WTC11 (cell line): ENCODE measurements around the gene OR2AG1. TPM values are rescaled to one million over a fixed set of nuclear protein-coding genes. Genes with fewer than 3 reads are reported as not detected.

Experiments
- ATAC-seq: fragments of 200-7000 bp; cut with Tn5 transposase; 2 replicates; pipeline ENCODE4 v1.10.0; 2021; ENCODE audit warnings: mild to moderate bottlenecking, moderate library complexity
- CTCF ChIA-PET: fragments of 300-600 bp; sonication (Branson Sonifier 250); formaldehyde crosslinking; loops from one replicate; lab custom pipeline; 2021; ENCODE audit warnings: antibody characterized with exemption; lab: Charles Lee
- POLR2A ChIA-PET: fragments of 350-600 bp; sonication (Branson Sonifier 250); formaldehyde crosslinking; loops from one replicate; lab custom pipeline; 2021; ENCODE audit warnings: antibody characterized with exemption; lab: Charles Lee
- DNase-seq: peaks from one replicate; pipeline ENCODE4 v3.0.0; 2021; ENCODE audit warnings: low spot score
- H3K27ac Mint-ChIP-seq: 2 replicates; pipeline ENCODE4 v1.8.0; 2021; ENCODE audit warnings: mixed read lengths
- H3K27me3 Mint-ChIP-seq: 2 replicates; pipeline ENCODE4 v1.8.0; 2021; ENCODE audit warnings: low read depth, mild to moderate bottlenecking, moderate library complexity, mixed read lengths
- H3K36me3 Mint-ChIP-seq: 2 replicates; pipeline ENCODE4 v1.8.0; 2021; ENCODE audit warnings: mixed read lengths
- H3K4me1 Mint-ChIP-seq: 2 replicates; pipeline ENCODE4 v1.8.0; 2022; ENCODE audit warnings: mixed read lengths
- H3K4me3 Mint-ChIP-seq: 2 replicates; pipeline ENCODE4 v1.8.0; 2021; ENCODE audit warnings: mild to moderate bottlenecking, moderate library complexity, mixed read lengths
- H3K9me3 Mint-ChIP-seq: 2 replicates; pipeline ENCODE4 v1.8.0; 2021; ENCODE audit warnings: mixed read lengths
- CBFB ChIP-seq: sonication (generic); formaldehyde crosslinking; IDR thresholded peaks from 2 replicates; pipeline ENCODE4 v1.8.1; 2022; ENCODE audit warnings: mild to moderate bottlenecking, low read depth, missing genetic modification reagents
- EMX1 ChIP-seq: fragments of 250-450 bp; sonication (Bioruptor Pico); IDR thresholded peaks from 2 replicates; pipeline ENCODE4 v1.8.0; 2021; ENCODE audit warnings: mild to moderate bottlenecking
- ERG ChIP-seq: fragments of 250-450 bp; sonication (Bioruptor Pico); IDR thresholded peaks from 2 replicates; pipeline ENCODE4 v1.8.0; 2021; ENCODE audit warnings: mild to moderate bottlenecking
- FOXP4 ChIP-seq: sonication (generic); formaldehyde crosslinking; IDR thresholded peaks from 2 replicates; pipeline ENCODE4 v1.8.0; 2022; ENCODE audit warnings: mild to moderate bottlenecking, missing genetic modification reagents
- IRF1 ChIP-seq: sonication (generic); formaldehyde crosslinking; IDR thresholded peaks from 2 replicates; pipeline ENCODE4 v1.8.0; 2023; ENCODE audit warnings: missing genetic modification reagents
- IRF2 ChIP-seq: sonication (generic); formaldehyde crosslinking; IDR thresholded peaks from 2 replicates; pipeline ENCODE4 v1.8.0; 2022; ENCODE audit warnings: low read depth, missing genetic modification reagents, borderline replicate concordance
- JAZF1 ChIP-seq: fragments of 250-450 bp; sonication (Bioruptor Pico); IDR thresholded peaks from 2 replicates; pipeline ENCODE4 v1.9.0; 2021; ENCODE audit warnings: moderate library complexity, mild to moderate bottlenecking, inconsistent platforms
- NFATC4 ChIP-seq: fragments of 250-450 bp; sonication (Bioruptor Pico); IDR thresholded peaks from 2 replicates; pipeline ENCODE4 v1.9.0; 2021; ENCODE audit warnings: mild to moderate bottlenecking
- OVOL2 ChIP-seq: fragments of 250-450 bp; sonication (Bioruptor Pico); IDR thresholded peaks from 2 replicates; pipeline ENCODE4 v1.9.0; 2021; ENCODE audit warnings: mild to moderate bottlenecking, borderline replicate concordance
- PRDM15 ChIP-seq: sonication (generic); formaldehyde crosslinking; IDR thresholded peaks from 2 replicates; pipeline ENCODE4 v1.8.0; 2022; ENCODE audit warnings: missing genetic modification reagents
- SMAD3 ChIP-seq: sonication (generic); formaldehyde crosslinking; IDR thresholded peaks from 2 replicates; pipeline ENCODE4 v1.8.0; 2022; ENCODE audit warnings: missing genetic modification reagents, mild to moderate bottlenecking, borderline replicate concordance
- SP1 ChIP-seq: sonication (generic); formaldehyde crosslinking; conservative IDR thresholded peaks from 2 replicates; pipeline ENCODE4 v1.8.1; 2022; ENCODE audit warnings: missing genetic modification reagents
- ZNF232 ChIP-seq: sonication (generic); formaldehyde crosslinking; IDR thresholded peaks from 2 replicates; pipeline ENCODE4 v1.8.0; 2022; ENCODE audit warnings: mild to moderate bottlenecking, missing genetic modification reagents
- ZNF416 ChIP-seq: fragments of 250-450 bp; sonication (Bioruptor Pico); IDR thresholded peaks from 2 replicates; pipeline ENCODE4 v1.9.0; 2021; ENCODE audit warnings: mild to moderate bottlenecking, inconsistent platforms
- ZNF423 ChIP-seq: fragments of 250-450 bp; sonication (Bioruptor Pico); IDR thresholded peaks from 2 replicates; pipeline ENCODE4 v2.1.2; 2022; ENCODE audit warnings: mild to moderate bottlenecking, moderate library complexity
- ZNF671 ChIP-seq: fragments of 250-450 bp; sonication (Bioruptor Pico); IDR thresholded peaks from 2 replicates; pipeline ENCODE4 v1.8.0; 2021; ENCODE audit warnings: mild to moderate bottlenecking
- total RNA-seq: library from RNA; stranded (reverse); gene quantifications from 3 replicates; pipeline ENCODE4 v1.2.3, GENCODE V29; 2021
- TF ChIP-seq, protein P1 (sequence below): fragments of 250-450 bp; sonication (Bioruptor Pico); IDR thresholded peaks from 2 replicates; pipeline ENCODE4 v1.9.0; 2021; ENCODE audit warnings: mild to moderate bottlenecking
- TF ChIP-seq, protein P2 (sequence below): fragments of 200-600 bp; IDR thresholded peaks from 2 replicates; pipeline ENCODE4 v1.8.0; 2022; ENCODE audit warnings: antibody characterized with exemption

Gene OR2AG1
- total RNA-seq, 1 experiment from 2014 or later: not detected

DNA sequence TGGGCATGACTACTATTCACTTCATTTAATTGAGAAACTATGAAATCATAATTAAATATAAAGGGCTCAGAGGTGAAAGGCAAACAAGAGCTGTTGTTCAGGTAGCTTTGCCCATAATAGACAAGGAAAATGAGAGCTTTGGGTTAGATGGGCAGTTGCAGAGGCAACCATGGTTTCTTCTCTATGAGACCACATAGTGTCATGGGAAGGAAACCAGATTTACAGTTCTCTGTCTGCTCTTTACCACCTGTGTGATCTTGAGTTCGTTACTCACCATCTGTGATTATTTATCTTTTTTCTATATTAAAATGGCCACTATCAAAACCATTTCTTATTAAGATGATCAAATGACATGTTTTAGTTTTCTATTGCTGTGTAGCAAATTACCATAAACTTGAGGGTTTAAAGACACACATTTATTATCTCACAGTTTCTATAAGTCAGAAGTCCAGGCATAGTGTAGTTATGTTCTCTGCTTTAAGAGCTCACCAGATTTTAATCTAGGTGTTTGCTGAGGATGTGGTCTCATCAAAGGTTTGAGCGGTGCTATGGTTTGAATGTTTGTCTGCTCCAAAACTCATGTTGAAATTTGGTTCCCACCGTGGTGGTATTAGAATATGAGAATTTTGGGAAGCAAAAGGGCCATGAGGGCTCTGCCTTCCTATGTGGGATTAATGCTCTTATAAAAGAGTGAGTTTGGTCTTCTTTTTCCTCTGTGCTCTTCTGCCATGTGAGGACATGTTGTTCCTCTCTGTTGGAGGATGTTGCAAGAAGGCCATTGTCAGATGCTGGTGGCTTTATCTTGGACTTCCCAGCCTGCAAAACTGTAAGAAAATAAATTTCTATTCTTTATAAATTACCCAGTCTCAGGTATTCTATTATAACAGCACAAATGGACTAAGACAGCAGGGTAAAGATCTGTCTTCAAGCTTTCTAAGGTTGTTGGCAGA lies 49.2 kb upstream of the OR2AG1 start:
- Mint-ChIP-seq H3K36me3 (no peaks in the 10 kb centered on the region), H3K4me3 (no peak overlapping the region), H3K4me1 (no peaks in the 10 kb centered on the region), H3K9me3 (no peaks in the 10 kb centered on the region), H3K27me3 (peaks cover 12% of the 10 kb centered on the region), H3K27ac (no peak overlapping the region)
- CTCF ChIA-PET: interaction anchor here (1.4 to 1.8 kb wide), 2 partner anchors 22 to 79 kb away, joined by 4 read pairs; no protein-coding TSS in a partner anchor
- DNase-seq (no peak), ATAC-seq (no peak)
- no peak for TF ChIP-seq ZNF671 (CRISPR knock-in tag)
- TF ChIP-seq EMX1: no peak
- no peak for TF ChIP-seq ZNF232 (CRISPR knock-in tag)
- no peak for TF ChIP-seq IRF2 (CRISPR knock-in tag)
- TF ChIP-seq ZNF416 (CRISPR knock-in tag): no peak
- no peak for TF ChIP-seq JAZF1 (CRISPR knock-in tag)
- no peak for TF ChIP-seq PRDM15 (CRISPR knock-in tag)
- TF ChIP-seq NFATC4 (CRISPR knock-in tag): no peak
- no peak for TF ChIP-seq IRF1 (CRISPR knock-in tag)
- TF ChIP-seq ZNF423: no peak
- no peak for TF ChIP-seq ERG
- TF ChIP-seq FOXP4: no peak
- POLR2A ChIA-PET: no interaction called here

- peaks cover 12% of the 10 kb centered on the region for H3K27me3 Mint-ChIP-seq
- H3K4me1 Mint-ChIP-seq: no peaks in the 10 kb centered on the region
- no peak for ATAC-seq
- H3K27ac Mint-ChIP-seq: no peak overlapping the region
- POLR2A ChIA-PET: no interaction called here
- no peak overlapping the region for H3K4me3 Mint-ChIP-seq
- no peaks in the 10 kb centered on the region for H3K36me3 Mint-ChIP-seq
- CTCF ChIA-PET: interaction anchor here (1.8 kb wide), 1 partner anchor 78 kb away, joined by 4 read pairs; no protein-coding TSS in a partner anchor
- DNase-seq: no peak
- no peaks in the 10 kb centered on the region for H3K9me3 Mint-ChIP-seq
- no peak for TF ChIP-seq OVOL2 (CRISPR knock-in tag)
- TF ChIP-seq, protein P1, sequence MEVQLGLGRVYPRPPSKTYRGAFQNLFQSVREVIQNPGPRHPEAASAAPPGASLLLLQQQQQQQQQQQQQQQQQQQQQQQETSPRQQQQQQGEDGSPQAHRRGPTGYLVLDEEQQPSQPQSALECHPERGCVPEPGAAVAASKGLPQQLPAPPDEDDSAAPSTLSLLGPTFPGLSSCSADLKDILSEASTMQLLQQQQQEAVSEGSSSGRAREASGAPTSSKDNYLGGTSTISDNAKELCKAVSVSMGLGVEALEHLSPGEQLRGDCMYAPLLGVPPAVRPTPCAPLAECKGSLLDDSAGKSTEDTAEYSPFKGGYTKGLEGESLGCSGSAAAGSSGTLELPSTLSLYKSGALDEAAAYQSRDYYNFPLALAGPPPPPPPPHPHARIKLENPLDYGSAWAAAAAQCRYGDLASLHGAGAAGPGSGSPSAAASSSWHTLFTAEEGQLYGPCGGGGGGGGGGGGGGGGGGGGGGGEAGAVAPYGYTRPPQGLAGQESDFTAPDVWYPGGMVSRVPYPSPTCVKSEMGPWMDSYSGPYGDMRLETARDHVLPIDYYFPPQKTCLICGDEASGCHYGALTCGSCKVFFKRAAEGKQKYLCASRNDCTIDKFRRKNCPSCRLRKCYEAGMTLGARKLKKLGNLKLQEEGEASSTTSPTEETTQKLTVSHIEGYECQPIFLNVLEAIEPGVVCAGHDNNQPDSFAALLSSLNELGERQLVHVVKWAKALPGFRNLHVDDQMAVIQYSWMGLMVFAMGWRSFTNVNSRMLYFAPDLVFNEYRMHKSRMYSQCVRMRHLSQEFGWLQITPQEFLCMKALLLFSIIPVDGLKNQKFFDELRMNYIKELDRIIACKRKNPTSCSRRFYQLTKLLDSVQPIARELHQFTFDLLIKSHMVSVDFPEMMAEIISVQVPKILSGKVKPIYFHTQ (CRISPR knock-in tag): no peak
- TF ChIP-seq CBFB (CRISPR knock-in tag): no peak
- no peak for TF ChIP-seq SP1 (CRISPR knock-in tag)
- TF ChIP-seq, protein P2, sequence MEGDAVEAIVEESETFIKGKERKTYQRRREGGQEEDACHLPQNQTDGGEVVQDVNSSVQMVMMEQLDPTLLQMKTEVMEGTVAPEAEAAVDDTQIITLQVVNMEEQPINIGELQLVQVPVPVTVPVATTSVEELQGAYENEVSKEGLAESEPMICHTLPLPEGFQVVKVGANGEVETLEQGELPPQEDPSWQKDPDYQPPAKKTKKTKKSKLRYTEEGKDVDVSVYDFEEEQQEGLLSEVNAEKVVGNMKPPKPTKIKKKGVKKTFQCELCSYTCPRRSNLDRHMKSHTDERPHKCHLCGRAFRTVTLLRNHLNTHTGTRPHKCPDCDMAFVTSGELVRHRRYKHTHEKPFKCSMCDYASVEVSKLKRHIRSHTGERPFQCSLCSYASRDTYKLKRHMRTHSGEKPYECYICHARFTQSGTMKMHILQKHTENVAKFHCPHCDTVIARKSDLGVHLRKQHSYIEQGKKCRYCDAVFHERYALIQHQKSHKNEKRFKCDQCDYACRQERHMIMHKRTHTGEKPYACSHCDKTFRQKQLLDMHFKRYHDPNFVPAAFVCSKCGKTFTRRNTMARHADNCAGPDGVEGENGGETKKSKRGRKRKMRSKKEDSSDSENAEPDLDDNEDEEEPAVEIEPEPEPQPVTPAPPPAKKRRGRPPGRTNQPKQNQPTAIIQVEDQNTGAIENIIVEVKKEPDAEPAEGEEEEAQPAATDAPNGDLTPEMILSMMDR: no peak
- TF ChIP-seq SMAD3 (CRISPR knock-in tag): no peak
Measured at GRCh38 chr11:6734616-6735015, 48.2 kb upstream of the OR2AG1 start.
